Ovary (tissue), 10 donors: ENCODE data around the gene ZNF841. TPM values are rescaled to one million over a fixed set of nuclear protein-coding genes. Genes with fewer than 3 reads are reported as not detected.

Experiments used
- DNase-seq, 5 donors: peaks; one replicate each; pipeline ENCODE4 v3.0.0-alpha.2; 2019 to 2020
- H3K27ac ChIP-seq, 2 donors: fragments of 200-600 bp; one replicate each; pipeline versions ENCODE4 v1.5.1 to v1.8.0; 2019 to 2022
- H3K27me3 ChIP-seq: fragments of 200-600 bp; one replicate; pipeline ENCODE4 v1.8.0; 2022
- H3K36me3 ChIP-seq: fragments of 200-600 bp; sonication (generic); one replicate; pipeline ENCODE4 v1.5.1; 2019
- H3K4me1 ChIP-seq: one replicate; pipeline ENCODE4 v1.8.1; 2013; ENCODE audit warnings: mild to moderate bottlenecking, moderate library complexity; ENCODE audit not compliant: insufficient read depth
- H3K4me3 ChIP-seq: fragments of 200-600 bp; sonication (generic); one replicate; pipeline ENCODE4 v1.5.1; 2017
- H3K9me3 ChIP-seq, 2 donors: fragments of 200-600 bp in 1 of 2; sonication (generic) in 1 of 2; one replicate each; pipeline versions ENCODE4 v1.5.1 to v1.8.1; 2013 to 2019; ENCODE audit warnings: mild to moderate bottlenecking in 1 of 2, moderate library complexity in 1 of 2
- CTCF ChIP-seq, 3 donors: fragments of 450-650 bp in 2 of 3; fragments of 200-600 bp in 1 of 3; IDR thresholded peaks; one replicate each; pipeline versions ENCODE4 v1.5.1 to v1.8.0; 2016 to 2022; ENCODE audit warnings: antibody characterized with exemption in 3 of 3, mild to moderate bottlenecking in 1 of 3
- EP300 ChIP-seq: sonication (generic); formaldehyde crosslinking; IDR thresholded peaks from one replicate; pipeline ENCODE4 v1.6.1; 2017; ENCODE audit warnings: antibody characterized with exemption
- POLR2A ChIP-seq: fragments of 450-650 bp; IDR thresholded peaks from one replicate; pipeline ENCODE4 v1.6.1; 2017; ENCODE audit warnings: antibody characterized with exemption, mild to moderate bottlenecking, moderate library complexity
- WGBS, 3 donors: extraction: QIAGEN DNeasy Blood & Tissue Kit in 1 of 3; methylation state at CpG; one replicate each; pipeline versions ENCODE4 v1.1.5 to v1.1.7; 2013 to 2017; 5-methylcytosine and 5-hydroxymethylcytosine counted together
- intact Hi-C, 4 donors: fragments of 100-400 bp; cut with DNase I; formaldehyde crosslinking; loops; one replicate each; pipeline versions ENCODE4 v1.11.0 to v1.15.1; 2022 to 2023
- long read RNA-seq, 3 donors: library from polyadenylated mRNA in 2 of 3; unstranded in 2 of 3; transcript quantifications; one replicate each; pipeline ENCODE4 v2.0.0 and lab custom pipeline, GENCODE V29; 2021 to 2026
- polyA plus RNA-seq, 2 donors: library from polyadenylated mRNA; stranded (reverse); fragments of 200-250 nt in 1 of 2; fragments of 350-450 nt in 1 of 2; fragmentation: Illumina TruSeq in 1 of 2; extraction: RNeasy Lipid Tissue Mini Kit (QIAGEN cat#74804) in 1 of 2; gene quantifications; one replicate each; pipeline ENCODE4 v1.2.3, GENCODE V29; 2013 to 2014
- total RNA-seq, 7 donors: library from RNA; depleted of rRNA in 2 of 7; stranded (reverse); fragments of >200 nt in 2 of 7; fragmentation: NEBNext Ultra II Directional in 3 of 7; extraction: Animal tissue kit (Norgen Biotek cat#: 25700) in 3 of 7; gene quantifications; one replicate each; pipeline versions ENCODE4 v1.1.0 to v1.2.4, GENCODE V29; 2016 to 2023
- donor health status: DM: no; HTN: no; CAD: no; lungs with moderate emphysema.
- donor health status: DM: no; HTN: no; CAD: no.
- donor health status: Bipolar disorder and iron deficiency.
- donor health status: DM: yes; HTN: yes; CAD: no.
- donor health status: DM: no; HTN: no; CAD: no.
- donor health status: DM: yes; HTN: yes; CAD: no.

The ZNF841 gene
- 10 to 100 TPM; 13.2 to 33.9 (median 24.2) TPM for total RNA-seq
- 10 to 100 TPM; 13.8 to 19.1 TPM for polyA plus RNA-seq
- long read RNA-seq, donor 1, partial matches to known transcripts = 0 of 10 reads
- long read RNA-seq, donor 1, other reads (novel, unspliced or antisense) = 8 of 10 reads
- long read RNA-seq, donor 2, partial matches to known transcripts = 0 of 1 reads
- long read RNA-seq, donor 2, other reads (novel, unspliced or antisense) = 0 of 1 reads
- long read RNA-seq, donor 3, partial matches to known transcripts = 0 of 9 reads
- long read RNA-seq, donor 3, other reads (novel, unspliced or antisense) = 7 of 9 reads

DNA sequence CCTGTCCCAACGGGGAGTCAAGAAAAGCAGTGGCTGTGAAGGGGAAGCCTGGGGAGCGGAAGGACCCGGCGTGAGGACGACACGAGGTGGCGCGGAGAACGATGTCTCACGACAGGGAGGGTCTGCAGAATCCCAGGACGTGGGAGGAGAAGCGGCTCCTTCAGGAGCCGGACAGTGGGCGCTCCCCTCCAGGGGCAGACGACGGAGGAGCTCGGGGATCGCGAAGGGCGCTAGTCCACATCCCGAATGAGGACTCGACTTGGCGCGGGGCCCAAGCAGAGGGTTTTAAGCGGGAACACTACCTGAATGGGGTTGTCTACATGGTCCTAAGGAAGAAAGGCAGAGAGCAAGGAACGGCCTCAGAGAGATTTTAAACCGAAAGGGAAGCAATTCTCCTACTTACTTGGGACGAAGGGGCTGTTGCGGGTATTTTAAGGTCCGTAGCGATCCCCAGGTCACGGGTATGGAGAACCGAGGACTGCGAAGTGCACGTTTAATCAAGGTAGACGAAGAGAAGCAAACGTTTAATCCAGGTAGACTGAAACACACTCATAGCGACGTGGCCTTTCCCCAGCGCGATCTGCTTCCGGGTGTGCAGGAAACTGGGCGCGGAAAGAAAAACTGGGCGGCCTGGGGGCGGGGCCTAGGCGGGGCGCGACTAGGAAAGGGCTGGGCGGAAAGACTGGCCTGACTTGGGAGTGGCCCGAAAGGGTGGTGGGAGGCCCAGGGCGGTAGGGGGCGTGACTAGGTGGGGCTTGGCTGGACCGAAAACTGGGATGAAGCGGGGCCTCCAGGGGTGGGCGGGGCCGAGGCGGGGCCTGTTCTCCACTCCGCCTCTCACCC, at the start of gene ZNF841:
Gene ZNF841, minus strand, starts transcription at position 594 of the 843 bp plus-strand sequence. CDS start 10,964 bp downstream, outside the sequence.
- WGBS, 3 donors = 0 to 1% (median 0%) methylated on average over 59 of the region's 59 CpGs
- peak within 1 kb of the TSS in 1 of 2 donors; percentile 16 for H3K27ac ChIP-seq
- DNase-seq = peak; percentile 97 to 98 (median 98)
- no peaks in the 10 kb centered on the region for H3K36me3 ChIP-seq
- peak within 1 kb of the TSS; percentile 86 for H3K4me3 ChIP-seq
- no peaks in the 10 kb centered on the region for H3K27me3 ChIP-seq
- peaks cover 0 to 14% of the 10 kb centered on the region in 2 donors for H3K9me3 ChIP-seq
- intact Hi-C loops = no loop called here
- no peak for TF ChIP-seq EP300
- TF ChIP-seq POLR2A = peak; percentile 29
- H3K4me1 ChIP-seq = peaks cover 6% of the 10 kb centered on the region

DNA sequence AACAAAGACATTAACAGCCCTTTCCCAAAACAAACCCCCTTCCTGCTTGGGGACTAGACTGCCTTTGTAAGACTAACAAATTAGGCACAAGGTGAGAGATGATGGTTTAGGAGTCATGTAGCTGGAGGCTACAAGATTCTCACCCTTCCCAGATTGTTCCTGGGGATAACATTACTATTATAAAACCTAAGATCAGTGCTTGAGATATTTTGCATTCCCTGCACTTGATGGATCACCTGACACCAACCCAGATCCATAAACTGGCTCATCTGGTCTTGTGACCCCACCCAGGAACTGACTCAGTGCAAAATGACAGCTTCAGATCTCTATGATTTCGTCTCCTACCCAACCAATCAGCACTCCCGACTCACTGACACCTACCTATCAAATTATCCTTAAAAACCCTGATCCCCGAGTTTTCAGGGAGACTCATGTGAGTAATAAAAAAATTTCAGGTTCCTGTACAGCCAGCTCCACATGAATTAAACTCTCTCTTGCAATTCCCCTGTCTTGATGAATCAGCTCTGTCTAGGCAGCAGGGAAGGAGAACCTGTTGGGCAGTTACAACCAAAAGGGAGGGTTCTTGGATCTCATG, 46.5 kb upstream of the ZNF841 start:
- TF ChIP-seq EP300 = no peak
- TF ChIP-seq CTCF (IDR thresholded peaks at IDR 0.05) = no peak
- no peak for TF ChIP-seq POLR2A
- WGBS, 3 donors = 87 to 90% (median 88%) methylated on average over 3 of the region's 3 CpGs
- Histone ChIP-seq H3K36me3 (no peaks in the 10 kb centered on the region), H3K9me3 (no peaks in the 10 kb centered on the region), H3K4me3 (no peak overlapping the region), H3K27me3 (no peaks in the 10 kb centered on the region), H3K27ac (no peak overlapping the region), H3K4me1 (no peaks in the 10 kb centered on the region)
- intact Hi-C loops = no loop called here
- no peak for DNase-seq

GRCh38 chr19:52141203-52141602, 45.6 kb upstream of the ZNF841 start:
- 42 to 50% (median 45%) methylated on average over 2 of the region's 2 CpGs for WGBS, 3 donors
- Histone ChIP-seq H3K27ac (no peak overlapping the region), H3K9me3 (no peaks in the 10 kb centered on the region), H3K4me3 (no peak overlapping the region), H3K4me1 (no peaks in the 10 kb centered on the region), H3K27me3 (no peaks in the 10 kb centered on the region), H3K36me3 (no peaks in the 10 kb centered on the region)
- DNase-seq = no peak
- intact Hi-C loops = no loop called here
- TF ChIP-seq CTCF (IDR thresholded peaks at IDR 0.05) = no peak
- TF ChIP-seq POLR2A = no peak
- TF ChIP-seq EP300 = no peak

DNA sequence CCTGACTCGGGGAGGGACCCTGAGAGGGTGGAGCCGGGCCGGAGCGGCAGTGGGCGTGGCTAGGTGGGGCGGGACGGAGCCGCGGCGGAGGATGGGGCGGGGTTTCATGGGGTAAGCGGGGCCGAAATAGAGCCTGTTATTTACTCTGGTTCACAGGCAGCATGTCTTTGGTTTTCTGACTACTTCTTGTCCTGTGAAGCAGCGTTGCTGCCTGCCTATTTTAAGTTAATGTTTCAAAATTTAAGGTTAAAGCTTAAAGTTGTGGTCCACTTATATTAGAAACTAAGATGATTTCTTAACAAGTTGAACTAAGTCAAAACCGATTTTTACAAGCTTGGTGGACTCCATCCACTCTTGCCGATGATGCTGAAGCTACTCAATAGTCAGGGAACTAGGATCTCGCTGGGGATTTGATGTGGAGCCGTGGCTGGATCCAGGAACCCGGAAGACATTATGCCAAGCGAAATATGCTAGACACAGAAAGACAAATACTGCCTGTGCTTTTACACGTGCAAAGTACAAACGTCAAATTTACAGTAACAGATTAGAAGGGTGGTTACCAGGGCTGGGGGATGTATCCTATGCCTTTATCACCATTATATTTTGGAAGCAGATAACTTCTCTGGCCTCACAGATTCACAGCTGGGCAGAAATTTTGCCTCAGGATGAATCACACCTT, 44.6 kb upstream of the ZNF841 start:
- no peaks in the 10 kb centered on the region for H3K4me1 ChIP-seq
- 2 to 4% (median 4%) methylated on average over 22 of the region's 22 CpGs for WGBS, 3 donors
- DNase-seq = peak in 1 of 5 donors; percentile 29
- H3K9me3 ChIP-seq = no peaks in the 10 kb centered on the region
- no peaks in the 10 kb centered on the region for H3K27me3 ChIP-seq
- H3K36me3 ChIP-seq = no peaks in the 10 kb centered on the region
- intact Hi-C loops = no loop called here
- no peak for TF ChIP-seq CTCF (IDR thresholded peaks at IDR 0.05)
- H3K4me3 ChIP-seq = peak overlapping the region; percentile 34
- peak overlapping the region in 1 of 2 donors; percentile 85 for H3K27ac ChIP-seq
